ENCODE measurements around the gene PID1.

Gene PID1

GRCh38 chr2:229231885-229232284 lies 39.2 kb downstream of the PID1 start:
- no peak for TF ChIP-seq CTCF (conservative IDR thresholded peaks at IDR 0.05)

GRCh38 chr2:229231328-229231868 lies 39.7 kb downstream of the PID1 start:
- H3K27ac ChIP-seq, result no peak overlapping the region
- TF ChIP-seq CTCF (conservative IDR thresholded peaks at IDR 0.05), result no peak

More at GRCh38 chr2:229231885-229232284, 39.2 kb downstream of the PID1 start:
- no peak overlapping the region for H3K27ac ChIP-seq

GRCh38 chr2:229230911-229231310 lies 40.2 kb downstream of the PID1 start:
- H3K27ac ChIP-seq, result no peak overlapping the region
- TF ChIP-seq CTCF (conservative IDR thresholded peaks at IDR 0.05), result no peak

- no peak overlapping the region for H3K27ac ChIP-seq
- TF ChIP-seq CTCF (conservative IDR thresholded peaks at IDR 0.05), result no peak
Measured at GRCh38 chr2:229230256-229230655, 40.8 kb downstream of the PID1 start.

- no peak overlapping the region for H3K27ac ChIP-seq
- TF ChIP-seq CTCF (conservative IDR thresholded peaks at IDR 0.05), result no peak
Measured at GRCh38 chr2:229226382-229226781, 44.7 kb downstream of the PID1 start.

- no peak for TF ChIP-seq CTCF (conservative IDR thresholded peaks at IDR 0.05)
- H3K27ac ChIP-seq, result no peak overlapping the region
Measured at GRCh38 chr2:229223107-229223506, 48.0 kb downstream of the PID1 start.

GRCh38 chr2:229221641-229222040 lies 49.4 kb downstream of the PID1 start:
- no peak for TF ChIP-seq CTCF (conservative IDR thresholded peaks at IDR 0.05)
- no peak overlapping the region for H3K27ac ChIP-seq
